Choroid plexus epithelial cell (primary cell): ENCODE data around the gene R3HCC1L.
"Not testable (repeated sequence)": the region's sequence is repeated elsewhere in the genome, so short reads cannot be mapped to it uniquely, and the experiment has no call there.

Experiments
- DNase-seq: peaks from one replicate; pipeline ENCODE4 v3.0.0-alpha.2; 2010; ENCODE audit warnings: low read depth
- H3K4me3 ChIP-seq: 2 replicates; pipeline ENCODE4 v1.5.1; 2011; ENCODE audit warnings: low read depth, mild to moderate bottlenecking, control low read depth, low read length, moderate library complexity
- TF ChIP-seq, protein P1 (sequence below): conservative IDR thresholded peaks from 2 replicates; pipeline ENCODE4 v1.5.1; 2011; ENCODE audit warnings: low read depth, mild to moderate bottlenecking, control low read depth, inconsistent platforms, low read length, moderate library complexity

R3HCC1L gene

DNA sequence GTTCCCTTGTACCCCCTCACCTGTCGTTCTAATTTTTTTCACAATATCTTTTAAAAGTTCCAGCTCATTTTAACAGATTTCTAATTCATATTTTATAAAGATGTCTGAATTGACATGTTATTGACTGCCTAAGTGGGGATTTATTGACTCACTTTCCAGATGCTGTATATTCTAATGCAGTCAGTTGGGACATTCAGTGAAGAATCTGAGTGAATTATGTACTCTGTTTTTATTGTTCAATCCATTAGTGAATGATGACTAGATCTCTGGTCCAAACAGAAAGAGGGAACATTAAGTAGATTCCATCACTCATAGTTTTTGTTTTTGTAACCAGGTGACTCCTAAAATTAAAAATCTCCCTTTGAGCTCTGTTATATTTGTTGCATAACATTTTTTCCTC is 79.3 kb downstream of the R3HCC1L start:
- TF ChIP-seq, protein P1, sequence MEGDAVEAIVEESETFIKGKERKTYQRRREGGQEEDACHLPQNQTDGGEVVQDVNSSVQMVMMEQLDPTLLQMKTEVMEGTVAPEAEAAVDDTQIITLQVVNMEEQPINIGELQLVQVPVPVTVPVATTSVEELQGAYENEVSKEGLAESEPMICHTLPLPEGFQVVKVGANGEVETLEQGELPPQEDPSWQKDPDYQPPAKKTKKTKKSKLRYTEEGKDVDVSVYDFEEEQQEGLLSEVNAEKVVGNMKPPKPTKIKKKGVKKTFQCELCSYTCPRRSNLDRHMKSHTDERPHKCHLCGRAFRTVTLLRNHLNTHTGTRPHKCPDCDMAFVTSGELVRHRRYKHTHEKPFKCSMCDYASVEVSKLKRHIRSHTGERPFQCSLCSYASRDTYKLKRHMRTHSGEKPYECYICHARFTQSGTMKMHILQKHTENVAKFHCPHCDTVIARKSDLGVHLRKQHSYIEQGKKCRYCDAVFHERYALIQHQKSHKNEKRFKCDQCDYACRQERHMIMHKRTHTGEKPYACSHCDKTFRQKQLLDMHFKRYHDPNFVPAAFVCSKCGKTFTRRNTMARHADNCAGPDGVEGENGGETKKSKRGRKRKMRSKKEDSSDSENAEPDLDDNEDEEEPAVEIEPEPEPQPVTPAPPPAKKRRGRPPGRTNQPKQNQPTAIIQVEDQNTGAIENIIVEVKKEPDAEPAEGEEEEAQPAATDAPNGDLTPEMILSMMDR: no peak
- H3K4me3 ChIP-seq: no peak overlapping the region
- no peak for DNase-seq

DNA sequence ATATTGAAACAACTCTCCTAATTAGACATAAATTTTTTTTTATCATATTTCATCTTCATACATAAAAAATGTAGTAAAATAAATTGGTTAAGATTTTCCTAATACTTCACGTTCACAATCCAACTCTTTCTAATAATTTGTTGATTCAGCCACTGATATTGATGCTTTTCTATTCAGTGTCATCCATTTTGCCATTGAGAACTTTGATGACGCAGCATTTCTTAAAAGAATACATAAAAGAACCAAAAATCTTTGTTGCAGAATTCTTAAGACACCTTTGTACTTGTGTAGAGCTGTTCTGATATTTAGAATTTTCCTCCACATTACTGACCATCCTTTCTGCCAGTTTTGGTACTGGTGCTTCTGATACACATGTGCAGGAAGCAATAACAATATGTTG is 80.9 kb downstream of the R3HCC1L start:
- DNase-seq: no peak
- TF ChIP-seq, protein P1: no peak
- no peak overlapping the region for H3K4me3 ChIP-seq

DNA sequence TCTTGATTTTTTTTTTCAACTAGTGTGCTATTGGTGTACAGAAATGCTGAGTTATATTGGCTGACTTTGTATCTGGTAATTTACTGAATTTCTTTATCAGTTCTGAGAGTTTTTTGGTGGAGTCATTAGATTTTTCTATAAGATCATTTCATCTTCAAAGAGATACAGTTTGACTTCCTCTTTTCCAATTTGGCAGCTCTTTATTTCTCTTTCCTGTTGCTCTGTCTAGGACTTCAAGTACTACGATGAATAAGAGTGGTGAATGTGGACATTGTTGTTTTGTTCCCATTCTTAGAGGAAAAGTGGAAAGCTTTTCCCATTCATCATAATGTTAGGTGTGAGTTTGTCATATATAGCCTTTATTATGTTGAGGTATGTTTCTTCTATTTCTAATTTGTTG is 83.3 kb downstream of the R3HCC1L start:
- TF ChIP-seq, protein P1: no peak
- H3K4me3 ChIP-seq: no peak overlapping the region
- no peak for DNase-seq

DNA sequence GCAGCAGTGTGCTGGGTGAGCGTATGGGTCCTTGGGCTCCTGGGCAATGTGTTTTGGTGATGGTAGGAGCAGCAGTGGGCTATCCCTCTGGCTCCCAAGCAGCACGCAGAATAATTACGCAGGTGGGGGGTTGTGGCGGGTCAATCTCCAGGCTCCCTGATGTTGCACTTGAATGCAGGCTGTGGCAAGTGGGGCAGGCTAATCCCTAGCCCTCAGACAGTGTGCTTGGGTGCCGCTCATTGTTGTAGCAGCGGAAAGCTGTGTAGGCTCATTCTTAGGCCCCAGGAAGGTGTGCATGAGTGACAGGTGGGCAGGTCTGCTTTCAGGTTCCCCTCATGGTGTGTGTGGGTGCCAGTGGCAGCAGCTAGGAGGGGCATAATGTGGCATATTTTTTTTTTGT is 89.4 kb downstream of the R3HCC1L start:
- DNase-seq: no peak
- no peak overlapping the region for H3K4me3 ChIP-seq
- TF ChIP-seq, protein P1: no peak

DNA sequence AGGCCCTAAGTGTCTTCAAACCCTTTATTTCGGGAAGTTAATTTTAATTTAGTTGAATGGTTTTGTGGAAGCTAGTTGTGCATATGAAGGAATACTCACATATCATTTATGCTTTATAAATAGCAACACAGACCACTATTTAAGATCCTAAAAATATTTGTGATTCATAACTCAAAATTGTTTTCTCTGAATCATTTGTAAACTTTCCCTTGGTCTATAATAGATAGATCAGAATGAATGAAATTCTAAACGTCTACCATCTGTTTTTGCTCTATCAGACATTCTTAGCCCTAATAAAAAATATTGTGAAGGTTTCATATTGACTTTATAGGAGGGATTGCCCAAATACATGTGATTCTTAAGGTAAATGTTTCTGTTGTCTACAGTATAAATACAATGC is 90.1 kb downstream of the R3HCC1L start:
- H3K4me3 ChIP-seq: no peak overlapping the region
- DNase-seq: peak; percentile 10
- TF ChIP-seq, protein P1: no peak

DNA sequence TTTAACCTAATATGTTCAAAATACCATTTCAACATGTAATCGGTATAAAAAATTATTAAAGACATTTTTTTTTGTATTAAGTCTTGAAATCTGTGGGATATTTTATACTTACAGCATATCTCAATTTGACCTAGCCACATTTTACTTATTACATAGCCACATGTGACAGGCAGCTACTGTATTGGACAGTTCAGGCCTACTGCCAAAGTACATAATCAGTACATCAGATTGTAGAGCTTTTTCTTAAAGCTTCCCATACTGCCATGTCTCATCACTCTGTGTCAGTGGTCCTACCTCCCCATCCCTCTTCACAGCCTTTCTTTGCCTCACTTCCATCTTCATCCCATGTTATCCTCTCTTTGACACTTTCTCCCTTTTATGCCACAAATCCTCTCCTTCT is 90.5 kb downstream of the R3HCC1L start:
- TF ChIP-seq, protein P1: no peak
- no peak overlapping the region for H3K4me3 ChIP-seq
- peak; percentile 41 for DNase-seq

DNA sequence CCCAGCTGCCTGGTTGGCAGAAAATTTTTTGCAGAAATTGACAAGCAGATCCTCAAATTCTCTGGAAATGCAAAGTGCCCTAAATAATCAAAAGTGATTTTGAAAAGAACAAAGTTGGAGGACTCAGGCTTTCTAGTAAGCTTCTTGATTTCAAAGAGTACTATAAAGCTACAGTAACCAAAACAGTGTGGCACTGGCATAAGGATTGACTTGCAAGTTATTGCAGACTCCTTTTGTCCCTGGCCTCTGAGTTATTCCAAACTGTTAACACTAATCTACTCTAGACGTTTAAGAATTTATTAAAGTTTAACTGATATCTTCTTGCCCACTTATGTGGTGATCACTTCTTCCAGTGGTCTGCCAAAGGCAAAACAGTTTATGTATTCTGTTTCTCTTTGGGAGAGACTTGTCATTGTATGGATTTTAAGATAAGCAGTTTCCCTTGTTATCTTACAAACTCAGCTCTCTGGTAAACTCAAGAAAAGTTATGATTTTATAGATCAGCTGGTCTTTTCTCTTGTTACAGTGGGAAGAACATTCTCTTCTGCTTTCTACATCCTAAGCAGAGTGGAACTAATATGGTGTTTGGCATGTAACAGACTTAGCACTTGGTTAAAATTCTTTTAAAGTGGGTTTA is 92.2 kb downstream of the R3HCC1L start:
- H3K4me3 ChIP-seq: no peak overlapping the region
- TF ChIP-seq, protein P1: no peak
- no peak for DNase-seq

DNA sequence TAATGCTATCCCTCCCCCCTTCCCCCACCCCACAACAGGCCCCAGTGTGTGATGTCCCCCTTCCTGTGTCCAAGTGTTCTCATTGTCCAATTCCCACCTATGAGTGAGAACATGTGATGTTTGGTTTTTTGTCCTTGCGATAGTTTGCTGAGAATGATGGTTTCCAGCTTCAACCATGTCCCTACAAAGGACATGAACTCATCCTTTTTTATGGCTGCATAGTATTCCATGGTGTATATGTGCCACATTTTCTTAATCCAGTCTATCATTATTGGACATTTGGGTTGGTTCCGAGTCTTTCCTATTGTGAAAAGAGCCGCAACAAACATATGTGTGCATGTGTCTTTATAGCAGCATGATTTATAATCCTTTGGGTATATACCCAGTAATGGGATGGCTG is 93.3 kb downstream of the R3HCC1L start:
- DNase-seq, H3K4me3 ChIP-seq: not testable (repeated sequence)

DNA sequence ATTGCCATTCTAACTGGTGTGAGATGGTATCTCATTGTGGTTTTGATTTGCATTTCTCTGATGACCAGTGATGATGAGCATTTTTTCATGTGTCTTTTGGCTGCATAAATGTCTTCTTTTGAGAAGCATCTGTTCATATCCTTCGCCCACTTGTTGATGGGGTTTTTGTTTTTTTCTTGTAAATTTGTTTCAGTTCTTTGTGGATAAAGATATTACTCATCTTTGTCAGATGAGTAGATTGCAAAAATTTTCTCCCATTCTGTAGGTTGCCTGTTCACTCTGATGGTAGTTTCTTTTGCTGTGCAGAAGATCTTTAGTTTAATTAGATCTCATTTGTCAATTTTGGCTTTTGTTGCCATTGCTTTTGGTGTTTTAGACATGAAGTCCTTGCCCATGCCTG is 93.8 kb downstream of the R3HCC1L start:
- not testable (repeated sequence) for DNase-seq, H3K4me3 ChIP-seq
